Endothelial cell of umbilical vein (primary cell): ENCODE measurements around the gene PLIN5. TPM values are rescaled to one million over a fixed set of nuclear protein-coding genes. Genes with fewer than 3 reads are reported as not detected.

Experiments used
- BruUV-seq: library from RNA; stranded (reverse); fragments of 400-500 nt; replicated peaks from 2 replicates; lab custom pipeline; 2021; lab: Mats Ljungman, UMichigan
- CTCF ChIA-PET: fragments of 300-600, 350-600 bp; sonication (Branson Sonifier 250); formaldehyde crosslinking; loops from one replicate; lab custom pipeline; 2021; ENCODE audit warnings: antibody characterized with exemption, inconsistent platforms; lab: Charles Lee
- POLR2A ChIA-PET: fragments of 300-600, 350-600 bp; sonication (Branson Sonifier 250); formaldehyde crosslinking; loops from one replicate; lab custom pipeline; 2021; ENCODE audit warnings: antibody characterized with exemption, inconsistent platforms; lab: Charles Lee
- DNase-seq: peaks from one replicate; pipeline ENCODE4 v3.0.0-alpha.2; 2011; ENCODE audit warnings: low read depth, low spot score
- FAIRE-seq: peaks from 2 replicates; lab custom pipeline; 2011; peaks lifted over from hg19 to GRCh38; lab: Jason Lieb, UNC
- H2AFZ ChIP-seq: 2 replicates; pipeline ENCODE4 v1.6.0; 2012; ENCODE audit warnings: low read depth, low read length, control low read depth, inconsistent platforms
- H3K27ac ChIP-seq: 2 replicates; pipeline ENCODE4 v1.5.1; 2011; ENCODE audit warnings: low read depth, mild to moderate bottlenecking, control low read depth, low read length, moderate library complexity; ENCODE audit not compliant: insufficient read depth
- H3K27me3 ChIP-seq, 2 experiments: 2 replicates each; pipeline versions ENCODE4 v1.6.0 to v1.6.1; 2011; ENCODE audit warnings: low read length in 2 of 2, mixed read lengths in 1 of 2; ENCODE audit not compliant: control insufficient read depth in 2 of 2, insufficient read depth in 2 of 2
- H3K36me3 ChIP-seq, 2 experiments: 2 replicates in 1 of 2; 3 replicates in 1 of 2; pipeline ENCODE4 v1.5.1; 2011; ENCODE audit warnings: low read length in 2 of 2, mild to moderate bottlenecking in 1 of 2, moderate library complexity in 1 of 2; ENCODE audit not compliant: control insufficient read depth in 2 of 2, insufficient read depth in 2 of 2; ENCODE audit errors: extremely low read depth in 1 of 2
- H3K4me1 ChIP-seq: 3 replicates; pipeline ENCODE4 v1.5.1; 2011; ENCODE audit warnings: mild to moderate bottlenecking, low read length; ENCODE audit not compliant: control insufficient read depth, insufficient read depth; ENCODE audit errors: extremely low read depth
- H3K4me2 ChIP-seq: 2 replicates; pipeline ENCODE4 v1.6.1; 2011; ENCODE audit warnings: low read length, control low read depth, mixed read lengths; ENCODE audit not compliant: insufficient read depth
- H3K4me3 ChIP-seq, 3 experiments: fragments of 200-600 bp in 1 of 3; sonication (generic), shearing (Covaris generic) in 1 of 3; replicated peaks in 1 of 3; 2 replicates each; pipeline ENCODE4 v1.5.1; 2011 to 2016; ENCODE audit warnings: control low read depth in 3 of 3, low read length in 3 of 3, mild to moderate bottlenecking in 2 of 3, inconsistent platforms in 1 of 3, low read depth in 1 of 3, moderate library complexity in 1 of 3; ENCODE audit not compliant: insufficient read depth in 1 of 3
- H3K79me2 ChIP-seq: 2 replicates; pipeline ENCODE4 v1.6.0; 2012; ENCODE audit warnings: low read length, inconsistent platforms; ENCODE audit not compliant: control insufficient read depth, insufficient read depth
- H3K9ac ChIP-seq: replicated peaks from 2 replicates; pipeline ENCODE3; 2011; ENCODE audit warnings: low read length, control low read depth; ENCODE audit not compliant: insufficient read depth; ENCODE audit errors: extremely low read depth
- H3K9me1 ChIP-seq: replicated peaks from 3 replicates; pipeline ENCODE4 v1.6.0; 2011; ENCODE audit warnings: mild to moderate bottlenecking, low read length; ENCODE audit not compliant: control insufficient read depth, insufficient read depth; ENCODE audit errors: extremely low read depth
- H3K9me3 ChIP-seq: replicated peaks from 2 replicates; pipeline ENCODE4 v1.5.1; 2012; ENCODE audit warnings: low read length, inconsistent platforms; ENCODE audit not compliant: control insufficient read depth, insufficient read depth
- H4K20me1 ChIP-seq: replicated peaks from 2 replicates; pipeline ENCODE3; 2011; ENCODE audit warnings: mild to moderate bottlenecking, low read length; ENCODE audit not compliant: control insufficient read depth, insufficient read depth; ENCODE audit errors: extremely low read depth
- EZH2 ChIP-seq: IDR thresholded peaks from 2 replicates; pipeline ENCODE4 v1.6.1; 2012; ENCODE audit warnings: borderline replicate concordance, low read depth, mild to moderate bottlenecking, moderate library complexity, low read length, inconsistent platforms; ENCODE audit not compliant: severe bottlenecking
- FOS ChIP-seq: IDR thresholded peaks from 2 replicates; pipeline ENCODE4 v1.6.1; 2011; ENCODE audit warnings: mild to moderate bottlenecking, low read length, moderate library complexity, borderline replicate concordance; ENCODE audit not compliant: insufficient read depth
- GATA2 ChIP-seq: IDR thresholded peaks from 2 replicates; pipeline ENCODE4 v1.7.0; 2011; ENCODE audit warnings: low read depth, mild to moderate bottlenecking, moderate library complexity, mixed read lengths, low read length; ENCODE audit not compliant: insufficient read length, insufficient read depth
- JUN ChIP-seq: IDR thresholded peaks from 2 replicates; pipeline ENCODE4 v1.6.1; 2011; ENCODE audit warnings: borderline replicate concordance, low read depth; ENCODE audit not compliant: insufficient read length, insufficient read depth
- MAX ChIP-seq: IDR thresholded peaks from 2 replicates; pipeline ENCODE4 v1.6.1; 2011; ENCODE audit not compliant: insufficient read depth, insufficient read length
- MYC ChIP-seq: IDR thresholded peaks from one replicate; pipeline ENCODE4 v1.6.1; 2011; ENCODE audit warnings: mild to moderate bottlenecking, low read depth, low read length
- POLR2A ChIP-seq: IDR thresholded peaks from 2 replicates; pipeline ENCODE4 v1.6.1; 2012; ENCODE audit warnings: low read depth, mild to moderate bottlenecking, control low read depth, low read length
- dilution Hi-C: fragments of 300-500 bp; cut with MboI; formaldehyde crosslinking; loops from one replicate; pipeline ENCODE4 v1.15.0; 2019; ENCODE audit warnings: low sequenced_read_pairs; ENCODE audit not compliant: extremely low pct_ligation_motif_present
- intact Hi-C: fragments of 100-400 bp; cut with micrococcal nuclease; formaldehyde crosslinking; loops from one replicate; pipeline ENCODE4 v1.10.0; 2022
- polyA plus RNA-seq, 4 experiments: library from polyadenylated mRNA; depleted of rRNA in 3 of 4; stranded (reverse) in 3 of 4; unstranded in 1 of 4; fragments of >200 nt; gene quantifications; 2 replicates each; pipeline versions ENCODE4 v1.2.1 to v1.2.3, GENCODE V29; 2011 to 2012; ENCODE audit warnings: missing spikeins in 1 of 4
- total RNA-seq: library from RNA; stranded (reverse); gene quantifications from 2 replicates; pipeline ENCODE4 v1.2.3, GENCODE V29; 2021
- TF ChIP-seq, protein P1 (sequence below), 2 donors: IDR thresholded peaks; 1 replicate in 1 of 2; 2 replicates in 1 of 2; pipeline ENCODE4 v1.5.1; 2011; ENCODE audit warnings: low read length in 2 of 2, mild to moderate bottlenecking in 2 of 2, moderate library complexity in 2 of 2, control low read depth in 1 of 2, inconsistent platforms in 1 of 2, low read depth in 1 of 2; ENCODE audit not compliant: insufficient read depth in 1 of 2; ENCODE audit errors: extremely low read depth in 1 of 2

PLIN5 gene
- total and polyA plus RNA-seq, 2 donors (not counting 3 experiments of a cell fraction or from before 2014, with no cell fraction given), result 0.17 to 0.24 TPM

DNA sequence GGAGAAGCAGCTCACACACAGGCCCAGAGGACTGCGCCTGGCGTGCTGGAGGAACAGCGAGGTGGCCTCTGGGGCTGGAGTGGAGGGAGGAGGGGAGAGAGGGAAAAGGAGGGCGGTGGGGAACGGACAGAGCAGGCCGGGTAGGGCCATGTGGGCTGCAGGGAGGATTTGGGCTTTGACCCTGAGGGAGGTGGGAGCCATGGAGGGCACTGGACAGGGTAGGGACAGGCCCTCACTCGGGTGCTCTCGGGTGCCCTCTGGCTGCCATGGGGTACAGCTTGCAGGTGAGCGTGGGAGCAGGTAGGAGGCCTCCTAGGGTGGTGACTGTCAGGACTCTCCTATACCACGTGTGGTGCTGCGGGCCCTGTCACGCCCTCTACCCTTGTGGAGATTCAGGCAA is 39.6 kb downstream of the PLIN5 start:
- peaks cover 4 to 48% of the 10 kb centered on the region in 2 experiments for H3K36me3 ChIP-seq
- no peak for DNase-seq
- no peaks in the 10 kb centered on the region for H4K20me1 ChIP-seq
- H3K9ac ChIP-seq, result no peak overlapping the region
- no peaks in the 10 kb centered on the region for H3K9me3 ChIP-seq
- BruUV-seq, result no TSS peak
- no peak overlapping the region for H2AFZ ChIP-seq
- FAIRE-seq, result no peak
- H3K4me1 ChIP-seq, result no peaks in the 10 kb centered on the region
- H3K4me2 ChIP-seq, result no peak overlapping the region
- no peaks in the 10 kb centered on the region for H3K79me2 ChIP-seq
- TF ChIP-seq, protein P1, sequence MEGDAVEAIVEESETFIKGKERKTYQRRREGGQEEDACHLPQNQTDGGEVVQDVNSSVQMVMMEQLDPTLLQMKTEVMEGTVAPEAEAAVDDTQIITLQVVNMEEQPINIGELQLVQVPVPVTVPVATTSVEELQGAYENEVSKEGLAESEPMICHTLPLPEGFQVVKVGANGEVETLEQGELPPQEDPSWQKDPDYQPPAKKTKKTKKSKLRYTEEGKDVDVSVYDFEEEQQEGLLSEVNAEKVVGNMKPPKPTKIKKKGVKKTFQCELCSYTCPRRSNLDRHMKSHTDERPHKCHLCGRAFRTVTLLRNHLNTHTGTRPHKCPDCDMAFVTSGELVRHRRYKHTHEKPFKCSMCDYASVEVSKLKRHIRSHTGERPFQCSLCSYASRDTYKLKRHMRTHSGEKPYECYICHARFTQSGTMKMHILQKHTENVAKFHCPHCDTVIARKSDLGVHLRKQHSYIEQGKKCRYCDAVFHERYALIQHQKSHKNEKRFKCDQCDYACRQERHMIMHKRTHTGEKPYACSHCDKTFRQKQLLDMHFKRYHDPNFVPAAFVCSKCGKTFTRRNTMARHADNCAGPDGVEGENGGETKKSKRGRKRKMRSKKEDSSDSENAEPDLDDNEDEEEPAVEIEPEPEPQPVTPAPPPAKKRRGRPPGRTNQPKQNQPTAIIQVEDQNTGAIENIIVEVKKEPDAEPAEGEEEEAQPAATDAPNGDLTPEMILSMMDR (IDR thresholded peaks at IDR 0.05; ENCODE audit: extremely low read depth in 1 of 2, insufficient read depth in 1 of 2, low read depth in 1 of 2, low read length in 2 of 2), result no peak
- TF ChIP-seq EZH2 (no peak), MYC (no peak), POLR2A (no peak), JUN (no peak), GATA2 (no peak), MAX (no peak), FOS (no peak)
- dilution Hi-C loops (no loop called here), intact Hi-C loops (no loop called here)
- ChIA-PET CTCF (interaction anchor here (0.5 kb wide), 1 partner anchor 12 kb away, joined by 3 read pairs; no protein-coding TSS in a partner anchor), POLR2A (no interaction called here)
- H3K9me1 ChIP-seq, result no peaks in the 10 kb centered on the region
- H3K4me3 ChIP-seq, result no peak overlapping the region
- H3K27ac ChIP-seq, result no peak overlapping the region
- H3K27me3 ChIP-seq, result no peaks in the 10 kb centered on the region
